Fibroblast of lung (primary cell): Measurements from ENCODE around the gene CYSTM1. TPM values are rescaled to one million over a fixed set of nuclear protein-coding genes. Genes with fewer than 3 reads are reported as not detected.

Experiments used
- DNase-seq, 2 donors: peaks; one replicate each; pipeline versions ENCODE4 v3.0.0 to v3.0.0-alpha.2; 2010; ENCODE audit warnings: low read depth in 2 of 2
- H2AFZ ChIP-seq: 2 replicates; pipeline ENCODE4 v1.5.1; 2012; ENCODE audit warnings: low read length, control low read depth, inconsistent platforms
- H3K27ac ChIP-seq: 2 replicates; pipeline ENCODE4 v1.5.1; 2011; ENCODE audit warnings: low read length, control low read depth; ENCODE audit not compliant: insufficient read depth
- H3K27me3 ChIP-seq: 2 replicates; pipeline ENCODE4 v1.5.1; 2011; ENCODE audit warnings: mild to moderate bottlenecking, low read length; ENCODE audit not compliant: control insufficient read depth, insufficient read depth
- H3K36me3 ChIP-seq: 2 replicates; pipeline ENCODE4 v1.5.1; 2011; ENCODE audit warnings: low read length; ENCODE audit not compliant: control insufficient read depth, insufficient read depth
- H3K4me1 ChIP-seq: 2 replicates; pipeline ENCODE4 v1.5.1; 2011; ENCODE audit warnings: low read length; ENCODE audit not compliant: control insufficient read depth, insufficient read depth; ENCODE audit errors: extremely low read depth
- H3K4me2 ChIP-seq: 2 replicates; pipeline ENCODE4 v1.5.1; 2011; ENCODE audit warnings: low read length, control low read depth; ENCODE audit not compliant: insufficient read depth; ENCODE audit errors: extremely low read depth
- H3K4me3 ChIP-seq, 4 experiments: fragments of 200-600 bp in 1 of 4; sonication (generic) in 1 of 4; replicated peaks in 1 of 4; 2 replicates each; pipeline ENCODE4 v1.5.1; 2011 to 2016; ENCODE audit warnings: low read length in 4 of 4, low read depth in 3 of 4, mild to moderate bottlenecking in 3 of 4, control low read depth in 2 of 4, inconsistent platforms in 1 of 4, mixed read lengths in 1 of 4; ENCODE audit not compliant: insufficient read depth in 1 of 4; ENCODE audit errors: control extremely low read depth in 1 of 4
- H3K79me2 ChIP-seq: 2 replicates; pipeline ENCODE4 v1.5.1; 2012; ENCODE audit warnings: mild to moderate bottlenecking, low read length, inconsistent platforms; ENCODE audit not compliant: control insufficient read depth, insufficient read depth
- H3K9ac ChIP-seq: 2 replicates; pipeline ENCODE4 v1.5.1; 2011; ENCODE audit warnings: mild to moderate bottlenecking, low read length, control low read depth; ENCODE audit not compliant: insufficient read depth
- H3K9me3 ChIP-seq: 2 replicates; pipeline ENCODE4 v1.5.1; 2012; ENCODE audit warnings: low read depth, low read length; ENCODE audit not compliant: control insufficient read depth, insufficient read depth
- H4K20me1 ChIP-seq: 2 replicates; pipeline ENCODE4 v1.5.1; 2011; ENCODE audit warnings: low read length; ENCODE audit not compliant: control insufficient read depth, insufficient read depth; ENCODE audit errors: extremely low read depth
- CTCF ChIP-seq, 2 donors: IDR thresholded peaks in 1 of 2; conservative IDR thresholded peaks in 1 of 2; 1 replicate in 1 of 2; 2 replicates in 1 of 2; pipeline ENCODE4 v1.5.1; 2011 to 2012; ENCODE audit warnings: low read length in 2 of 2, control low read depth in 1 of 2, inconsistent platforms in 1 of 2, low read depth in 1 of 2, mild to moderate bottlenecking in 1 of 2
- EZH2 ChIP-seq: IDR thresholded peaks from 2 replicates; pipeline ENCODE4 v1.5.1; 2012; ENCODE audit warnings: low read length, control low read depth, mild to moderate bottlenecking; ENCODE audit errors: missing control alignments
- polyA plus RNA-seq, 2 donors: library from polyadenylated mRNA; depleted of rRNA in 1 of 2; stranded (reverse) in 1 of 2; unstranded in 1 of 2; fragments of >200 nt; gene quantifications; 2 replicates each; pipeline ENCODE4 v1.2.1, GENCODE V29; 2011 to 2012; ENCODE audit warnings: missing spikeins in 1 of 2
- total RNA-seq: library from RNA; depleted of rRNA; stranded (reverse); fragments of >200 nt; gene quantifications from 2 replicates; pipeline ENCODE4 v1.2.1, GENCODE V29; 2014

Gene CYSTM1
- total and polyA plus RNA-seq, 2 donors (not counting 1 experiment from before 2014, with no cell fraction given): 24.3 to 35.8 TPM

- H3K27ac ChIP-seq: no peak overlapping the region
- H3K4me2 ChIP-seq: no peak overlapping the region
- H3K36me3 ChIP-seq: no peaks in the 10 kb centered on the region
- no peaks in the 10 kb centered on the region for H3K9me3 ChIP-seq
- no peaks in the 10 kb centered on the region for H4K20me1 ChIP-seq
- TF ChIP-seq EZH2: no peak
- TF ChIP-seq CTCF (conservative IDR thresholded peaks at IDR 0.05 in 1 of 2, IDR thresholded peaks at IDR 0.05 in 1 of 2; ENCODE audit: low read depth in 1 of 2, low read length in 2 of 2): no peak
- H2AFZ ChIP-seq: no peak overlapping the region
- no peaks in the 10 kb centered on the region for H3K27me3 ChIP-seq
- H3K4me1 ChIP-seq: no peaks in the 10 kb centered on the region
- H3K9ac ChIP-seq: no peak overlapping the region
- no peaks in the 10 kb centered on the region for H3K79me2 ChIP-seq
- H3K4me3 ChIP-seq: no peak overlapping the region
- no peak for DNase-seq
These were observed 29.7 kb upstream of the CYSTM1 start for GRCh38 chr5:140145256-140145655.

GRCh38 chr5:140145818-140146522 is 29.0 kb upstream of the CYSTM1 start:
- TF ChIP-seq CTCF (conservative IDR thresholded peaks at IDR 0.05 in 1 of 2, IDR thresholded peaks at IDR 0.05 in 1 of 2; ENCODE audit: low read depth in 1 of 2, low read length in 2 of 2) (peak; percentile 31 to 52), EZH2 (no peak)
- peak overlapping the region; percentile 87 for H3K4me2 ChIP-seq
- H2AFZ ChIP-seq: no peak overlapping the region
- H3K27me3 ChIP-seq: no peaks in the 10 kb centered on the region
- H3K9me3 ChIP-seq: no peaks in the 10 kb centered on the region
- no peaks in the 10 kb centered on the region for H3K4me1 ChIP-seq
- peak; percentile 58 to 60 for DNase-seq
- H3K27ac ChIP-seq: no peak overlapping the region
- no peaks in the 10 kb centered on the region for H3K79me2 ChIP-seq
- H3K4me3 ChIP-seq: peak overlapping the region; percentile 19 to 38 (median 28)
- H4K20me1 ChIP-seq: no peaks in the 10 kb centered on the region
- no peaks in the 10 kb centered on the region for H3K36me3 ChIP-seq
- no peak overlapping the region for H3K9ac ChIP-seq

GRCh38 chr5:140146523-140146842 is 28.5 kb upstream of the CYSTM1 start:
- H3K27me3 ChIP-seq: no peaks in the 10 kb centered on the region
- H3K9me3 ChIP-seq: no peaks in the 10 kb centered on the region
- no peak for DNase-seq
- no peak overlapping the region for H3K4me2 ChIP-seq
- H3K36me3 ChIP-seq: no peaks in the 10 kb centered on the region
- no peak overlapping the region for H2AFZ ChIP-seq
- no peak overlapping the region for H3K9ac ChIP-seq
- H3K4me3 ChIP-seq: no peak overlapping the region
- H4K20me1 ChIP-seq: no peaks in the 10 kb centered on the region
- H3K79me2 ChIP-seq: no peaks in the 10 kb centered on the region
- H3K27ac ChIP-seq: no peak overlapping the region
- TF ChIP-seq EZH2 (no peak), CTCF (conservative IDR thresholded peaks at IDR 0.05 in 1 of 2, IDR thresholded peaks at IDR 0.05 in 1 of 2; ENCODE audit: low read depth in 1 of 2, low read length in 2 of 2) (no peak)
- no peaks in the 10 kb centered on the region for H3K4me1 ChIP-seq
